Frontal cortex (tissue), 4 donors: Measurements from ENCODE around the gene SLIT3. TPM values are rescaled to one million over a fixed set of nuclear protein-coding genes. Genes with fewer than 3 reads are reported as not detected.
"Not testable (repeated sequence)": the region's sequence is repeated elsewhere in the genome, so short reads cannot be mapped to it uniquely, and the experiment has no call there.

Experiments
- DNase-seq, 2 donors: peaks; one replicate each; pipeline ENCODE4 v3.0.0; 2012; ENCODE audit warnings: low spot score in 2 of 2
- FAIRE-seq: peaks from 2 replicates; lab custom pipeline; 2012; peaks lifted over from hg19 to GRCh38; lab: Jason Lieb, UNC
- total RNA-seq: library from RNA; depleted of rRNA; stranded (reverse); fragments of >200 nt; gene quantifications from one replicate; pipeline ENCODE4 v1.2.3, GENCODE V29; 2014
- donor health status: control.
- donor health status: control.
- donor health status: control.

Gene SLIT3
- total RNA-seq, 1 donor from 2014 or later, result 2.0 TPM

- DNase-seq (no peak), FAIRE-seq (no peak)
These were observed 637.5 kb downstream of the SLIT3 start for GRCh38 chr5:168663276-168664004.

GRCh38 chr5:168661593-168662485 lies 639.1 kb downstream of the SLIT3 start:
- no peak for DNase-seq
- no peak for FAIRE-seq

GRCh38 chr5:168660691-168661090 lies 640.2 kb downstream of the SLIT3 start:
- DNase-seq, result no peak
- no peak for FAIRE-seq

GRCh38 chr5:168659286-168659847 lies 641.6 kb downstream of the SLIT3 start:
- FAIRE-seq, result no peak
- no peak for DNase-seq

GRCh38 chr5:168658394-168658793 lies 642.5 kb downstream of the SLIT3 start:
- FAIRE-seq (no peak), DNase-seq (no peak)

- DNase-seq (no peak), FAIRE-seq (no peak)
These were observed 644.3 kb downstream of the SLIT3 start for GRCh38 chr5:168656633-168657032.

- FAIRE-seq, result no peak
- no peak for DNase-seq
These were observed 645.6 kb downstream of the SLIT3 start for GRCh38 chr5:168655316-168655715.

GRCh38 chr5:168654211-168654721 lies 646.7 kb downstream of the SLIT3 start:
- DNase-seq, result no peak

GRCh38 chr5:168653626-168654025 lies 647.3 kb downstream of the SLIT3 start:
- DNase-seq, result no peak
- FAIRE-seq, result no peak

More at GRCh38 chr5:168654211-168654721, 646.7 kb downstream of the SLIT3 start:
- no peak for FAIRE-seq

GRCh38 chr5:168651648-168652047 lies 649.3 kb downstream of the SLIT3 start:
- DNase-seq (no peak), FAIRE-seq (no peak)

- DNase-seq (no peak), FAIRE-seq (no peak)
These were observed 651.6 kb downstream of the SLIT3 start for GRCh38 chr5:168649306-168649705.

- no peak for FAIRE-seq
- no peak for DNase-seq
These were observed 652.4 kb downstream of the SLIT3 start for GRCh38 chr5:168648576-168648975.

- FAIRE-seq, result no peak
These were observed 652.9 kb downstream of the SLIT3 start for GRCh38 chr5:168648016-168648415.

GRCh38 chr5:168647083-168647482 lies 653.9 kb downstream of the SLIT3 start:
- no peak for FAIRE-seq
- DNase-seq, result no peak

More at GRCh38 chr5:168648016-168648415, 652.9 kb downstream of the SLIT3 start:
- DNase-seq, result no peak

GRCh38 chr5:168646335-168646734 lies 654.6 kb downstream of the SLIT3 start:
- FAIRE-seq (no peak), DNase-seq (no peak)

GRCh38 chr5:168645195-168645594 lies 655.7 kb downstream of the SLIT3 start:
- no peak for DNase-seq
- no peak for FAIRE-seq

- DNase-seq (no peak), FAIRE-seq (no peak)
These were observed 658.9 kb downstream of the SLIT3 start for GRCh38 chr5:168642019-168642418.

- FAIRE-seq, DNase-seq: not testable (repeated sequence)
These were observed 662.1 kb downstream of the SLIT3 start for GRCh38 chr5:168638846-168639245.

- DNase-seq (no peak), FAIRE-seq (no peak)
These were observed 663.1 kb downstream of the SLIT3 start for GRCh38 chr5:168637793-168638192.

- DNase-seq (no peak), FAIRE-seq (no peak)
These were observed 663.7 kb downstream of the SLIT3 start for GRCh38 chr5:168637281-168637680.
